HepG2 (cell line): ENCODE data around the gene SDC4. TPM values are rescaled to one million over a fixed set of nuclear protein-coding genes. Genes with fewer than 3 reads are reported as not detected.

ENCODE experiments used
- ADNP ChIP-seq: sonication (generic); formaldehyde crosslinking; IDR thresholded peaks from 2 replicates; pipeline ENCODE4 v1.4.0; 2020; ENCODE audit warnings: missing genetic modification reagents
- CHD4 ChIP-seq: fragments of 200-600 bp; sonication (generic); IDR thresholded peaks from 2 replicates; pipeline ENCODE4 v1.7.0; 2017; ENCODE audit warnings: mild to moderate bottlenecking, low read length, borderline replicate concordance
- CREBL2 ChIP-seq: sonication (generic); formaldehyde crosslinking; IDR thresholded peaks from 2 replicates; pipeline ENCODE4 v1.8.1; 2023; ENCODE audit warnings: missing genetic modification reagents, mild to moderate bottlenecking, borderline replicate concordance
- JDP2 ChIP-seq: sonication (generic); formaldehyde crosslinking; IDR thresholded peaks from 2 replicates; pipeline ENCODE4 v1.8.1; 2022; ENCODE audit warnings: missing genetic modification reagents, borderline replicate concordance
- KLF12 ChIP-seq: sonication (generic); formaldehyde crosslinking; IDR thresholded peaks from 2 replicates; pipeline ENCODE4 v1.4.0; 2020; ENCODE audit warnings: missing genetic modification reagents, borderline replicate concordance
- MXI1 ChIP-seq: IDR thresholded peaks from 3 replicates; pipeline ENCODE4 v1.6.1; 2012; ENCODE audit warnings: low read depth, low read length, inconsistent platforms, borderline replicate concordance
- NFYC ChIP-seq: IDR thresholded peaks from 2 replicates; pipeline ENCODE4 v1.6.1; 2016; ENCODE audit warnings: missing genetic modification reagents, missing compliant biosample characterization
- RBAK ChIP-seq: sonication (generic); formaldehyde crosslinking; IDR thresholded peaks from 2 replicates; pipeline ENCODE4 v1.5.1; 2020; ENCODE audit warnings: mild to moderate bottlenecking, missing genetic modification reagents
- SRSF9 ChIP-seq: fragments of 200-400 bp; formaldehyde crosslinking; IDR thresholded peaks from 2 replicates; pipeline ENCODE4 v1.6.1; 2018; ENCODE audit warnings: borderline replicate concordance, mild to moderate bottlenecking, low read depth, low read length; ENCODE audit not compliant: insufficient read depth, poor library complexity, severe bottlenecking
- TBL1XR1 ChIP-seq: fragments of 150-350 bp; IDR thresholded peaks from 2 replicates; pipeline ENCODE4 v1.6.1; 2014; ENCODE audit warnings: borderline replicate concordance, low read length; ENCODE audit not compliant: partially characterized antibody
- TOPORS ChIP-seq: sonication (generic); formaldehyde crosslinking; IDR thresholded peaks from 2 replicates; pipeline ENCODE4 v1.8.0; 2023; ENCODE audit warnings: mild to moderate bottlenecking, missing genetic modification reagents
- ZBTB37 ChIP-seq: sonication (generic); formaldehyde crosslinking; IDR thresholded peaks from 2 replicates; pipeline ENCODE4 v1.4.0; 2020; ENCODE audit warnings: mild to moderate bottlenecking, missing genetic modification reagents
- ZBTB7A ChIP-seq: sonication (generic); formaldehyde crosslinking; IDR thresholded peaks from 2 replicates; pipeline ENCODE4 v1.8.0; 2022; ENCODE audit warnings: mild to moderate bottlenecking, missing genetic modification reagents
- ZBTB7B ChIP-seq: sonication (generic); formaldehyde crosslinking; IDR thresholded peaks from 2 replicates; pipeline ENCODE4 v1.4.0; 2020; ENCODE audit warnings: missing genetic modification reagents
- ZFP82 ChIP-seq: sonication (generic); formaldehyde crosslinking; IDR thresholded peaks from 2 replicates; pipeline ENCODE4 v1.5.1; 2020; ENCODE audit warnings: mild to moderate bottlenecking, missing genetic modification reagents, borderline replicate concordance
- ZNF121 ChIP-seq: sonication (generic); formaldehyde crosslinking; IDR thresholded peaks from 2 replicates; pipeline ENCODE4 v1.5.0; 2020; ENCODE audit warnings: mild to moderate bottlenecking, missing genetic modification reagents
- ZNF501 ChIP-seq: sonication (generic); formaldehyde crosslinking; IDR thresholded peaks from 2 replicates; pipeline ENCODE4 v1.5.1; 2020; ENCODE audit warnings: mild to moderate bottlenecking, moderate library complexity, missing genetic modification reagents
- ZNF724P ChIP-seq: sonication (generic); formaldehyde crosslinking; IDR thresholded peaks from 2 replicates; pipeline ENCODE4 v1.8.0; 2022; ENCODE audit warnings: missing genetic modification reagents, borderline replicate concordance
- ZSCAN21 ChIP-seq: sonication (generic); formaldehyde crosslinking; IDR thresholded peaks from 2 replicates; pipeline ENCODE4 v1.8.0; 2022; ENCODE audit warnings: mild to moderate bottlenecking, missing genetic modification reagents, moderate library complexity, borderline replicate concordance
- polyA plus RNA-seq, 8 experiments: library from polyadenylated mRNA; depleted of rRNA in 3 of 8; stranded (reverse) in 7 of 8; unstranded in 1 of 8; fragments of >200 nt; fragmentation: Illumina TruSeq in 4 of 8; extraction: Trizol in 4 of 8; gene quantifications; 2 replicates each; pipeline versions ENCODE4 v1.2.1 to v1.2.3, GENCODE V29; 2011 to 2016; ENCODE audit warnings: low read depth in 4 of 8, missing spikeins in 1 of 8, mixed read lengths in 1 of 8; ENCODE audit not compliant: insufficient read depth in 1 of 8
- total RNA-seq, 5 experiments: library from RNA; depleted of rRNA; stranded (reverse); fragments of >200 nt; fragmentation: Illumina TruSeq; extraction: Trizol; gene quantifications; 2 replicates each; pipeline ENCODE4 v1.2.3, GENCODE V29; 2016; ENCODE audit warnings: low read depth in 1 of 5
- TF ChIP-seq, protein P1 (sequence below): sonication (generic); formaldehyde crosslinking; IDR thresholded peaks from 2 replicates; pipeline ENCODE4 v1.8.0; 2022; ENCODE audit warnings: missing genetic modification reagents, mild to moderate bottlenecking, inconsistent platforms, borderline replicate concordance
- TF ChIP-seq, protein P2 (sequence below): sonication (generic); formaldehyde crosslinking; IDR thresholded peaks from 2 replicates; pipeline ENCODE4 v1.5.1; 2020; ENCODE audit warnings: missing genetic modification reagents, mild to moderate bottlenecking, borderline replicate concordance
- TF ChIP-seq, protein P3 (sequence below): sonication (generic); formaldehyde crosslinking; IDR thresholded peaks from 2 replicates; pipeline ENCODE4; 2020; ENCODE audit warnings: missing genetic modification reagents, mild to moderate bottlenecking, borderline replicate concordance

The SDC4 gene
- total and polyA plus RNA-seq, 2 of the 13 experiments (the other 11 are each of a cell fraction or from before 2014, with no cell fraction given): 49.0 to 65.1 TPM

- peak; percentile 19; the same call in 1 of the 2 replicates for TF ChIP-seq CHD4
- no peak; the same call in 2 of the 3 replicates for TF ChIP-seq MXI1
- no peak for TF ChIP-seq RBAK (CRISPR knock-in tag)
- peak; percentile 94; the same call in 1 of the 2 replicates for TF ChIP-seq ZNF724P (CRISPR knock-in tag)
- TF ChIP-seq, protein P1, sequence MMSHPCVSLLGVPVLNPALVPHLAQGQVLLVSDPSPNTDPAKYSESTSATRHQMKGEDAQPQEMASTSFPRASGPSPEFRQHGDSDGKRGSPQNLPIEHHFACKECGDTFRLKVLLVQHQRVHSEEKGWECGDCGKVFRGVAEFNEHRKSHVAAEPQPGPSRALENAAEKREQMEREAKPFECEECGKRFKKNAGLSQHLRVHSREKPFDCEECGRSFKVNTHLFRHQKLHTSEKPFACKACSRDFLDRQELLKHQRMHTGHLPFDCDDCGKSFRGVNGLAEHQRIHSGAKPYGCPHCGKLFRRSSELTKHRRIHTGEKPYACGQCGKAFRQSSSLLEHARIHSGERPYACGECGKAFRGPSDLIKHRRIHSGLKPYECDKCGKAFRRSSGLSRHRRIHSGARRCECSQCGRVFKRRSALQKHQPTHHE (CRISPR knock-in tag): peak; percentile 45; the same call in 1 of the 2 replicates
- peak; percentile 18; the same call in 1 of the 2 replicates for TF ChIP-seq NFYC (CRISPR knock-in tag)
- peak; percentile 97 for TF ChIP-seq ZNF121
- TF ChIP-seq ADNP (CRISPR knock-in tag): no peak
- no peak; the same call in 1 of the 2 replicates for TF ChIP-seq CREBL2 (CRISPR knock-in tag)
- peak; percentile 45 for TF ChIP-seq TBL1XR1
- TF ChIP-seq ZBTB7A: peak; percentile 78; the same call in 1 of the 2 replicates
- TF ChIP-seq ZBTB7B (CRISPR knock-in tag): peak; percentile 83
- TF ChIP-seq ZBTB37 (CRISPR knock-in tag): 0 out of 2 replicates have a peak, but pooled peaks have one; percentile 58
- TF ChIP-seq, protein P2, sequence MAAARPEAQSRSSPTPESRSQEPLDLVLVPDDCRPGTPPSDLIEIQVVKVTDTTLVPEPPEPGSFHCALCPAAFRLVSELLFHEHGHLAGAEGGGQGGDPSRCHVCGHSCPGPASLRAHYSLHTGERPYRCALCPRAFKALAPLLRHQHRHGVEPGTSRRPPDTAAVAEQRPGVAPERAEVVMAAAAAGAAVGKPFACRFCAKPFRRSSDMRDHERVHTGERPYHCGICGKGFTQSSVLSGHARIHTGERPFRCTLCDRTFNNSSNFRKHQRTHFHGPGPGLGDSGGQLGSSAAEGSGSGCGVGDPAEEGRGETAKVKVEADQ (CRISPR knock-in tag): no peak
- peak; percentile 88 for TF ChIP-seq ZNF501 (CRISPR knock-in tag)
- TF ChIP-seq ZSCAN21 (CRISPR knock-in tag): peak; percentile 83
- TF ChIP-seq ZFP82 (CRISPR knock-in tag): peak; percentile 56; the same call in 1 of the 2 replicates
- no peak for TF ChIP-seq JDP2 (CRISPR knock-in tag)
- TF ChIP-seq, protein P3, sequence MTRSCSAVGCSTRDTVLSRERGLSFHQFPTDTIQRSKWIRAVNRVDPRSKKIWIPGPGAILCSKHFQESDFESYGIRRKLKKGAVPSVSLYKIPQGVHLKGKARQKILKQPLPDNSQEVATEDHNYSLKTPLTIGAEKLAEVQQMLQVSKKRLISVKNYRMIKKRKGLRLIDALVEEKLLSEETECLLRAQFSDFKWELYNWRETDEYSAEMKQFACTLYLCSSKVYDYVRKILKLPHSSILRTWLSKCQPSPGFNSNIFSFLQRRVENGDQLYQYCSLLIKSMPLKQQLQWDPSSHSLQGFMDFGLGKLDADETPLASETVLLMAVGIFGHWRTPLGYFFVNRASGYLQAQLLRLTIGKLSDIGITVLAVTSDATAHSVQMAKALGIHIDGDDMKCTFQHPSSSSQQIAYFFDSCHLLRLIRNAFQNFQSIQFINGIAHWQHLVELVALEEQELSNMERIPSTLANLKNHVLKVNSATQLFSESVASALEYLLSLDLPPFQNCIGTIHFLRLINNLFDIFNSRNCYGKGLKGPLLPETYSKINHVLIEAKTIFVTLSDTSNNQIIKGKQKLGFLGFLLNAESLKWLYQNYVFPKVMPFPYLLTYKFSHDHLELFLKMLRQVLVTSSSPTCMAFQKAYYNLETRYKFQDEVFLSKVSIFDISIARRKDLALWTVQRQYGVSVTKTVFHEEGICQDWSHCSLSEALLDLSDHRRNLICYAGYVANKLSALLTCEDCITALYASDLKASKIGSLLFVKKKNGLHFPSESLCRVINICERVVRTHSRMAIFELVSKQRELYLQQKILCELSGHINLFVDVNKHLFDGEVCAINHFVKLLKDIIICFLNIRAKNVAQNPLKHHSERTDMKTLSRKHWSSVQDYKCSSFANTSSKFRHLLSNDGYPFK (CRISPR knock-in tag): 0 out of 2 replicates have a peak, but pooled peaks have one; percentile 40
- peak; percentile 71; the same call in 1 of the 2 replicates for TF ChIP-seq TOPORS (CRISPR knock-in tag)
- TF ChIP-seq SRSF9: no peak
- TF ChIP-seq KLF12 (CRISPR knock-in tag): 0 out of 2 replicates have a peak, but pooled peaks have one; percentile 29
These were observed 3.9 kb downstream of the SDC4 start (continued) for GRCh38 chr20:45344168-45344860.
